Peyer's patch (tissue), 4 donors: ENCODE measurements around the gene RNF13. TPM values are rescaled to one million over a fixed set of nuclear protein-coding genes. Genes with fewer than 3 reads are reported as not detected.

Experiments
- DNase-seq, 3 donors: peaks; one replicate each; pipeline ENCODE4 v3.0.0-alpha.2; 2017 to 2019
- H3K27ac ChIP-seq, 4 donors: fragments of 200-600 bp; sonication (generic); one replicate each; pipeline ENCODE4 v1.5.1; 2016 to 2019
- H3K27me3 ChIP-seq, 2 donors: fragments of 200-600 bp; sonication (generic); one replicate each; pipeline ENCODE4 v1.5.1; 2019
- H3K36me3 ChIP-seq, 3 donors: fragments of 200-600 bp; sonication (generic); one replicate each; pipeline ENCODE4 v1.5.1; 2016 to 2019
- H3K4me1 ChIP-seq, 4 donors: fragments of 200-600 bp; sonication (generic); one replicate each; pipeline ENCODE4 v1.5.1; 2016 to 2019
- H3K4me3 ChIP-seq, 4 donors: fragments of 200-600 bp; sonication (generic); 1 replicate in 3 of 4; 2 replicates in 1 of 4; pipeline ENCODE4 v1.5.1; 2016 to 2019; ENCODE audit warnings: mild to moderate bottlenecking in 1 of 4
- H3K9me3 ChIP-seq, 4 donors: fragments of 200-600 bp; sonication (generic); one replicate each; pipeline ENCODE4 v1.5.1; 2016 to 2019; ENCODE audit warnings: mild to moderate bottlenecking in 1 of 4
- POLR2A ChIP-seq, 2 donors: fragments of 450-650 bp; IDR thresholded peaks; one replicate each; pipeline ENCODE4 v1.5.1; 2017; ENCODE audit warnings: antibody characterized with exemption in 2 of 2, mild to moderate bottlenecking in 2 of 2, moderate library complexity in 2 of 2
- total RNA-seq, 4 donors: library from RNA; depleted of rRNA; stranded (reverse); fragments of >200 nt; gene quantifications; one replicate each; pipeline ENCODE4 v1.1.0, GENCODE V29; 2016
- TF ChIP-seq, protein P1 (sequence below), 6 experiments: fragments of 450-650 bp in 4 of 6; fragments of 200-600 bp in 2 of 6; sonication (generic) in 1 of 6; IDR thresholded peaks; one replicate each; pipeline ENCODE4 v1.5.1; 2017 to 2019; ENCODE audit warnings: antibody characterized with exemption in 6 of 6, mild to moderate bottlenecking in 3 of 6, moderate library complexity in 1 of 6

Gene RNF13, protein sequence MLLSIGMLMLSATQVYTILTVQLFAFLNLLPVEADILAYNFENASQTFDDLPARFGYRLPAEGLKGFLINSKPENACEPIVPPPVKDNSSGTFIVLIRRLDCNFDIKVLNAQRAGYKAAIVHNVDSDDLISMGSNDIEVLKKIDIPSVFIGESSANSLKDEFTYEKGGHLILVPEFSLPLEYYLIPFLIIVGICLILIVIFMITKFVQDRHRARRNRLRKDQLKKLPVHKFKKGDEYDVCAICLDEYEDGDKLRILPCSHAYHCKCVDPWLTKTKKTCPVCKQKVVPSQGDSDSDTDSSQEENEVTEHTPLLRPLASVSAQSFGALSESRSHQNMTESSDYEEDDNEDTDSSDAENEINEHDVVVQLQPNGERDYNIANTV
- total RNA-seq: 10 to 100 TPM; 35.0 to 74.3 (median 58.1) TPM

DNA sequence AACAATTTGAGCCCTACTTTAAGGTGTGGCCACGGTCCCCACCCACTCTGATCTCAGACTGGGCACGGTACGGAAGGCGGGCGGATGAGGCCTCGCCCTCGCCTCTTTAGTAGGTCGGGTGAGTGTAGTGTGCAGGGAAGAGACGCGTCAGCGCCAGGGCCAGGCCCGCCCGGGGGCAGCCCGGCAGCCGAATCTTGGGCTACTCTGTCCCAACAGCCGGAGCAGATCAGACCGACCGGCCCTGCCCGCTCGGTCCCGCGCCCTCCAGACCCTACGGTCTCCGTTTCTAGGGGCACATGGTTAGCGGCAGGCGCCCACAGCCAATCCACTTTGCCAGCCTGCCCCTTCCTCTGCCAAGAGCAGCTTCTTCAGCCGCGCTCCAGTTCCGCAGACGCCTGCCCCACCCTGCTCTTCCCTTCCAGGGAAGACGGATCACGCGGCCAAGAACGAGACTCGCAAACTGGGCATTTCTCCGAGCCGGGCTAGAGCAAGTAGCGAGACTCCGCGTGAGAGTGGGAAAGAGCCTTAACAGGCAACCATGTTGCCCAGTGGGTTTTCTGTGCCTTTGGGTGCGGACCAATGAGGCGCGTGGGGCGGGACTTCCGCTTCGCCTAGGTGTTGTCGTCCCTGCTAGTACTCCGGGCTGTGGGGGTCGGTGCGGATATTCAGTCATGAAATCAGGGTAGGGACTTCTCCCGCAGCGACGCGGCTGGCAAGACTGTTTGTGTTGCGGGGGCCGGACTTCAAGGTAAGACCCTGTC lies at the start of gene RNF13:
Gene RNF13 (plus strand): TSS at position 610 of the 761 bp plus-strand sequence. CDS start 32,812 bp downstream, outside the sequence.
- H3K4me1 ChIP-seq: peaks cover 0 to 28% (median 10%) of the 10 kb centered on the region in 4 donors

DNA sequence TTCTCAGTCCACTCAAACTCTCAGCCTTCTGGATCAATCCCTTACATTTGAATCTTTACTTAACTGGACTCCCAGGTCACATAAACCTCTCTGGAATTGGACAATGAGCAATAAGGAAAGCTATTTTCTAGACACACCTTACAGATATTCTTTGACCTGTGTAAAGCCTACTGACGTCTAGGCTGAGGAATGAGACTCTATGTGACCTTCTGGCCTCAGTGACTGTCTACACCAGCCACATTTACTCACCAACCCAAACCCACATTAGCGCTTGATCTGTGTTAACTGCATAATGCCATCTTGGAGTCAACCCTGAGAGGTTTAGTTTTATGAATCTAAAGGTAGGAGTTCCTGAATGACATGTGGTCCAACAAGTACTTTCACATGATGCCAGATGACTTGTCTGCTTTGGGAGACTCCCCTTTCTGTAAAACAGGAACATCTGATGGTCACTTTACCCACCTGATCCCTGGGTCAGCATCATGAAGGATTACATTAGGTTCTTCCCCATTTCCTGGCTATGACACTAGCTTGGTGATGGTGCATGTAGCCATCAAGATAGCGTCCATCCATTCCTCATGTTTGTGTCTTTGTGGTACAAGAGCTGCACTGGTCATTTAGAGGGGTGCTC lies 49.3 kb upstream of the RNF13 start:
- H3K27me3 ChIP-seq: no peaks in the 10 kb centered on the region
- H3K4me3 ChIP-seq: no peak overlapping the region
- H3K27ac ChIP-seq: no peak overlapping the region
- H3K9me3 ChIP-seq: no peaks in the 10 kb centered on the region
- no peak for DNase-seq
- TF ChIP-seq, protein P1, sequence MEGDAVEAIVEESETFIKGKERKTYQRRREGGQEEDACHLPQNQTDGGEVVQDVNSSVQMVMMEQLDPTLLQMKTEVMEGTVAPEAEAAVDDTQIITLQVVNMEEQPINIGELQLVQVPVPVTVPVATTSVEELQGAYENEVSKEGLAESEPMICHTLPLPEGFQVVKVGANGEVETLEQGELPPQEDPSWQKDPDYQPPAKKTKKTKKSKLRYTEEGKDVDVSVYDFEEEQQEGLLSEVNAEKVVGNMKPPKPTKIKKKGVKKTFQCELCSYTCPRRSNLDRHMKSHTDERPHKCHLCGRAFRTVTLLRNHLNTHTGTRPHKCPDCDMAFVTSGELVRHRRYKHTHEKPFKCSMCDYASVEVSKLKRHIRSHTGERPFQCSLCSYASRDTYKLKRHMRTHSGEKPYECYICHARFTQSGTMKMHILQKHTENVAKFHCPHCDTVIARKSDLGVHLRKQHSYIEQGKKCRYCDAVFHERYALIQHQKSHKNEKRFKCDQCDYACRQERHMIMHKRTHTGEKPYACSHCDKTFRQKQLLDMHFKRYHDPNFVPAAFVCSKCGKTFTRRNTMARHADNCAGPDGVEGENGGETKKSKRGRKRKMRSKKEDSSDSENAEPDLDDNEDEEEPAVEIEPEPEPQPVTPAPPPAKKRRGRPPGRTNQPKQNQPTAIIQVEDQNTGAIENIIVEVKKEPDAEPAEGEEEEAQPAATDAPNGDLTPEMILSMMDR (IDR thresholded peaks at IDR 0.05): no peak
- TF ChIP-seq POLR2A (IDR thresholded peaks at IDR 0.05): no peak
- H3K4me1 ChIP-seq: no peaks in the 10 kb centered on the region
- H3K36me3 ChIP-seq: no peaks in the 10 kb centered on the region

More for the DNA sequence above, at the start of gene RNF13:
- no peaks in the 10 kb centered on the region for H3K36me3 ChIP-seq
- H3K27me3 ChIP-seq: no peaks in the 10 kb centered on the region
- TF ChIP-seq, protein P1 (IDR thresholded peaks at IDR 0.05): no peak
- TF ChIP-seq POLR2A (IDR thresholded peaks at IDR 0.05): peak; percentile 83 to 86
- peak within 1 kb of the TSS; percentile 92 to 98 (median 98) for H3K27ac ChIP-seq
- H3K9me3 ChIP-seq: no peaks in the 10 kb centered on the region
- DNase-seq: peak; percentile 96 to 99 (median 97)
- peak within 1 kb of the TSS; percentile 60 to 90 (median 74) for H3K4me3 ChIP-seq

DNA sequence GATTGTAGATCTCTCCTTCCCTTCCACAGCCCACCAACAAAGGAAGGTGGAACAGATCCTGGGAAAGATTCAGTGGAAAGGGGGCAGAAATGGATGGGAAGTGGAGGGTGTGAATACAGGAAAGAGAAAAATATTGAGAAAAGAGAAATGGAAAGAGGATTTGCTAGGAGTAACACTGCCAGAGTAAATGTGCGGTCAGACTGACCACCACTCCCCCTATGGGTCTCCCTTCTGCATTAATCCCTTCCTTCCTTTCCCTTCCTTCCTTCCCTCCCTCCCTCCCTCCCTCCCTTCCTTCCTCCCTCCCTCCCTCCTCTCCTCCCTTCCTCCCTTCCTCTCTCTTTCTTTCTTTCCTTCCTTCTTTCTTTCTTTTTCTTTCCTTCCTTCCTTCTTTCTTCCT lies 48.7 kb upstream of the RNF13 start:
- Histone ChIP-seq H3K9me3 (no peaks in the 10 kb centered on the region), H3K4me3 (no peak overlapping the region), H3K27ac (no peak overlapping the region), H3K36me3 (no peaks in the 10 kb centered on the region), H3K4me1 (no peaks in the 10 kb centered on the region), H3K27me3 (no peaks in the 10 kb centered on the region)
- no peak for DNase-seq
- TF ChIP-seq, protein P1 (IDR thresholded peaks at IDR 0.05): no peak
- TF ChIP-seq POLR2A (IDR thresholded peaks at IDR 0.05): no peak

DNA sequence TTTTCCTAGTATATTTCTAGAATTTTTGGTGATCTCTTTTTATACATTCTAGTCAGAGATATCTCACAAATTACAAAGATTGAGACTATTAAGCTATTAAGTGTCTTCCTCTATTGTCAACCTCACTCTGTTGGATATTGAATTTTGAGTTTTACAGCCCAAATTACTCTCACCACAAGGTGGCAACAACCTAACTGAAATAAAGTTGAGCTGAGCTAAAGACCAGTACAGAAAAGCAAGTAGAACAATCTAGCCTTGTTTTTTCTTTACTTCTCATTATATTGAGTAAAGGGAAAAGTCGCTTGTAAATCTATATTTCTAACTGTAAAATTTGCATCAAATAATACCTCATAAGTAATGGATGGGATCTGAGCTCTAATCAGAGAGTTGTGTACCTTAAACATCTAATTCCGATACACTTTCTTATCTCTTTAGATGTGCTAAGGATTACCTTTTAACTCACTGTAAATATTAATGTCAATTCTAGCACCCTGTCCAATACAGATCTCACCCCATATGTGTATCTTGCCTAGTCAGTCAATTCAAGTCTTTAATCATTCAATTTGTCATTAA lies 47.2 kb upstream of the RNF13 start:
- no peaks in the 10 kb centered on the region for H3K27me3 ChIP-seq
- DNase-seq: no peak
- H3K4me1 ChIP-seq: no peaks in the 10 kb centered on the region
- H3K9me3 ChIP-seq: no peaks in the 10 kb centered on the region
- no peak for TF ChIP-seq POLR2A (IDR thresholded peaks at IDR 0.05)
- TF ChIP-seq, protein P1 (IDR thresholded peaks at IDR 0.05): peak in 4 of 6 experiments; percentile 34 to 42 (median 38)
- H3K27ac ChIP-seq: no peak overlapping the region
- H3K4me3 ChIP-seq: no peak overlapping the region
- no peaks in the 10 kb centered on the region for H3K36me3 ChIP-seq

DNA sequence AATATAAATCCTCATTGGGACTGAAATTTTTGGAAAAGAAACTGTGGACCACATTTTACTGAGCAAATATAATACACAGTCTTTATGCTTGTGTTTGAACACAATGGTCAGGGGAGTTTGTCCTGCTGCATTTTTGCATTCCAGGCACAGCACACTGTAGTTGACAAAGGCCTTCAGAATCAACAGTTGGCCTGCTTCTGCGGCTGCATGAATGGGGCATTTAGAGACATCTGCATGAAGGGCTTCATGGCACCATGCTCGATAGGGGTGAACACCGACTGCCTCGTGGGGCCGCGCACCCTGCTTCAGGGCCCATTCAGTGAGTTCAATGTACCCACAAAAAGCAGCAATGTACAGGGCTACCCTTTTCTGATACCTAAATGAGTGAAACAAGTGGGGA lies 45.3 kb upstream of the RNF13 start:
- TF ChIP-seq POLR2A (IDR thresholded peaks at IDR 0.05): no peak
- TF ChIP-seq, protein P1 (IDR thresholded peaks at IDR 0.05): no peak
- Histone ChIP-seq H3K27me3 (no peaks in the 10 kb centered on the region), H3K27ac (no peak overlapping the region), H3K9me3 (no peaks in the 10 kb centered on the region), H3K4me1 (no peaks in the 10 kb centered on the region), H3K36me3 (no peaks in the 10 kb centered on the region), H3K4me3 (no peak overlapping the region)
- DNase-seq: no peak
